Fibroblast of lung (primary cell): ENCODE results near the gene ADGRV1. TPM values are rescaled to one million over a fixed set of nuclear protein-coding genes. Genes with fewer than 3 reads are reported as not detected.

Experiments
- DNase-seq, 2 donors: peaks; one replicate each; pipeline versions ENCODE4 v3.0.0 to v3.0.0-alpha.2; 2010; ENCODE audit warnings: low read depth in 2 of 2
- H2AFZ ChIP-seq: 2 replicates; pipeline ENCODE4 v1.5.1; 2012; ENCODE audit warnings: low read length, control low read depth, inconsistent platforms
- H3K27ac ChIP-seq: 2 replicates; pipeline ENCODE4 v1.5.1; 2011; ENCODE audit warnings: low read length, control low read depth; ENCODE audit not compliant: insufficient read depth
- H3K27me3 ChIP-seq: 2 replicates; pipeline ENCODE4 v1.5.1; 2011; ENCODE audit warnings: mild to moderate bottlenecking, low read length; ENCODE audit not compliant: control insufficient read depth, insufficient read depth
- H3K36me3 ChIP-seq: 2 replicates; pipeline ENCODE4 v1.5.1; 2011; ENCODE audit warnings: low read length; ENCODE audit not compliant: control insufficient read depth, insufficient read depth
- H3K4me1 ChIP-seq: 2 replicates; pipeline ENCODE4 v1.5.1; 2011; ENCODE audit warnings: low read length; ENCODE audit not compliant: control insufficient read depth, insufficient read depth; ENCODE audit errors: extremely low read depth
- H3K4me2 ChIP-seq: 2 replicates; pipeline ENCODE4 v1.5.1; 2011; ENCODE audit warnings: low read length, control low read depth; ENCODE audit not compliant: insufficient read depth; ENCODE audit errors: extremely low read depth
- H3K4me3 ChIP-seq, 4 experiments: fragments of 200-600 bp in 1 of 4; sonication (generic) in 1 of 4; replicated peaks in 1 of 4; 2 replicates each; pipeline ENCODE4 v1.5.1; 2011 to 2016; ENCODE audit warnings: low read length in 4 of 4, low read depth in 3 of 4, mild to moderate bottlenecking in 3 of 4, control low read depth in 2 of 4, inconsistent platforms in 1 of 4, mixed read lengths in 1 of 4; ENCODE audit not compliant: insufficient read depth in 1 of 4; ENCODE audit errors: control extremely low read depth in 1 of 4
- H3K79me2 ChIP-seq: 2 replicates; pipeline ENCODE4 v1.5.1; 2012; ENCODE audit warnings: mild to moderate bottlenecking, low read length, inconsistent platforms; ENCODE audit not compliant: control insufficient read depth, insufficient read depth
- H3K9ac ChIP-seq: 2 replicates; pipeline ENCODE4 v1.5.1; 2011; ENCODE audit warnings: mild to moderate bottlenecking, low read length, control low read depth; ENCODE audit not compliant: insufficient read depth
- H3K9me3 ChIP-seq: 2 replicates; pipeline ENCODE4 v1.5.1; 2012; ENCODE audit warnings: low read depth, low read length; ENCODE audit not compliant: control insufficient read depth, insufficient read depth
- H4K20me1 ChIP-seq: 2 replicates; pipeline ENCODE4 v1.5.1; 2011; ENCODE audit warnings: low read length; ENCODE audit not compliant: control insufficient read depth, insufficient read depth; ENCODE audit errors: extremely low read depth
- EZH2 ChIP-seq: IDR thresholded peaks from 2 replicates; pipeline ENCODE4 v1.5.1; 2012; ENCODE audit warnings: low read length, control low read depth, mild to moderate bottlenecking; ENCODE audit errors: missing control alignments
- polyA plus RNA-seq, 2 donors: library from polyadenylated mRNA; depleted of rRNA in 1 of 2; stranded (reverse) in 1 of 2; unstranded in 1 of 2; fragments of >200 nt; gene quantifications; 2 replicates each; pipeline ENCODE4 v1.2.1, GENCODE V29; 2011 to 2012; ENCODE audit warnings: missing spikeins in 1 of 2
- total RNA-seq: library from RNA; depleted of rRNA; stranded (reverse); fragments of >200 nt; gene quantifications from 2 replicates; pipeline ENCODE4 v1.2.1, GENCODE V29; 2014
- TF ChIP-seq, protein P1 (sequence below), 2 donors: IDR thresholded peaks in 1 of 2; conservative IDR thresholded peaks in 1 of 2; 1 replicate in 1 of 2; 2 replicates in 1 of 2; pipeline ENCODE4 v1.5.1; 2011 to 2012; ENCODE audit warnings: low read length in 2 of 2, control low read depth in 1 of 2, inconsistent platforms in 1 of 2, low read depth in 1 of 2, mild to moderate bottlenecking in 1 of 2

ADGRV1 gene
- total and polyA plus RNA-seq, 2 donors (not counting 1 experiment from before 2014, with no cell fraction given): 0.15 to 0.17 TPM

DNA sequence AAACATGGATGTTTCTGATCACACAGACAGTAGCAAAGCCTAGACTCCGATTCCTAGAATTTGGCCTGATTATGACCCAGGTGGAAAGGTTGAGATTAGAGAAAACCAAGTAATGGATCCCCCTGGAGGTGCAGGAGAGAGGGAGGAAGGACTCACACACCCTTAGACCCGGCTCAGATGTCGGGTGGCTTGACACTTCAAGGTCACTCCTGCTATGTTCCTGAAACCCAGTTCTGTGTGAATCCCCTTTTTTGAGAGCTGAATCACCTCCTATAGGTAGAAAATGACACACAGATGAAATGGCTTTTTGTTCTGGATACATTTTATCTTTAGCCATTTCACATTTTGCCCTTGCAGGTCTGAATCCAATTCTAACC lies 631.7 kb downstream of the ADGRV1 start:
- H2AFZ ChIP-seq: peak overlapping the region; percentile 89
- no peaks in the 10 kb centered on the region for H3K9me3 ChIP-seq
- no peak for DNase-seq
- peak overlapping the region; percentile 65 for H3K27ac ChIP-seq
- H3K4me3 ChIP-seq: peak overlapping the region in 3 of 4 experiments; percentile 4 to 37 (median 6)
- H4K20me1 ChIP-seq: no peaks in the 10 kb centered on the region
- no peak for TF ChIP-seq EZH2
- TF ChIP-seq, protein P1, sequence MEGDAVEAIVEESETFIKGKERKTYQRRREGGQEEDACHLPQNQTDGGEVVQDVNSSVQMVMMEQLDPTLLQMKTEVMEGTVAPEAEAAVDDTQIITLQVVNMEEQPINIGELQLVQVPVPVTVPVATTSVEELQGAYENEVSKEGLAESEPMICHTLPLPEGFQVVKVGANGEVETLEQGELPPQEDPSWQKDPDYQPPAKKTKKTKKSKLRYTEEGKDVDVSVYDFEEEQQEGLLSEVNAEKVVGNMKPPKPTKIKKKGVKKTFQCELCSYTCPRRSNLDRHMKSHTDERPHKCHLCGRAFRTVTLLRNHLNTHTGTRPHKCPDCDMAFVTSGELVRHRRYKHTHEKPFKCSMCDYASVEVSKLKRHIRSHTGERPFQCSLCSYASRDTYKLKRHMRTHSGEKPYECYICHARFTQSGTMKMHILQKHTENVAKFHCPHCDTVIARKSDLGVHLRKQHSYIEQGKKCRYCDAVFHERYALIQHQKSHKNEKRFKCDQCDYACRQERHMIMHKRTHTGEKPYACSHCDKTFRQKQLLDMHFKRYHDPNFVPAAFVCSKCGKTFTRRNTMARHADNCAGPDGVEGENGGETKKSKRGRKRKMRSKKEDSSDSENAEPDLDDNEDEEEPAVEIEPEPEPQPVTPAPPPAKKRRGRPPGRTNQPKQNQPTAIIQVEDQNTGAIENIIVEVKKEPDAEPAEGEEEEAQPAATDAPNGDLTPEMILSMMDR (conservative IDR thresholded peaks at IDR 0.05 in 1 of 2, IDR thresholded peaks at IDR 0.05 in 1 of 2; ENCODE audit: low read depth in 1 of 2, low read length in 2 of 2): no peak
- no peaks in the 10 kb centered on the region for H3K79me2 ChIP-seq
- peaks cover 6% of the 10 kb centered on the region for H3K4me1 ChIP-seq
- H3K4me2 ChIP-seq: peak overlapping the region; percentile 93
- no peaks in the 10 kb centered on the region for H3K27me3 ChIP-seq
- H3K9ac ChIP-seq: peak overlapping the region; percentile 41
- H3K36me3 ChIP-seq: no peaks in the 10 kb centered on the region

DNA sequence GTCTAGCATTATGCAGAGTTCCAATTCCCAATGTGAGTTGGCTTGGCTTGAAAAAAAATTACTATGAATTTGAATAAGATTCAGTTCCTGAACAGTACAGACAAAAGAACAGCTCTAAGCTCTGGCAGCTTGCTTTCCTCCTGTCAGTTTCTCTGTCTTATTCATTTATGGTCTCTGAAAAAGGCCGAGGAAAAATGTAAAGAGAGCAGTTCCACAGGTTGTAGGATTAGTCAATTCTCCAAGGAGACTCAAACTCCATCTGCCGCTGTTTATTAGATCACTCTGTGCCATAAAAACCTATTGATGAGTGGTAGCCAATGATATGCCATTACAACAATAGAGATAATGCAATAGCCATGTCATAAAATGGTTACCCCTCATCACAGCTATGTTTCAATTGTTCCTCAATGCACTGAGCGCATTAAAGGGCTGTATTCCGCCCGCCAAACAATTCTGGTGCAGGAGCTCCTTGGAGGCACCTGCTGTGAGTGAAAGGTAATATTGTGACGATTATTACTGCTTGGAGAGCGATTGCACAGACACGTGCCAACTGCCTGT lies 636.3 kb downstream of the ADGRV1 start:
- Histone ChIP-seq H3K4me2 (no peak overlapping the region), H3K9ac (no peak overlapping the region), H4K20me1 (no peaks in the 10 kb centered on the region), H3K36me3 (no peaks in the 10 kb centered on the region), H3K27ac (no peak overlapping the region), H3K27me3 (no peaks in the 10 kb centered on the region), H3K9me3 (no peaks in the 10 kb centered on the region), H3K4me1 (peaks cover 4% of the 10 kb centered on the region), H3K4me3 (no peak overlapping the region), H3K79me2 (no peaks in the 10 kb centered on the region), H2AFZ (no peak overlapping the region)
- no peak for DNase-seq
- TF ChIP-seq, protein P1 (conservative IDR thresholded peaks at IDR 0.05 in 1 of 2, IDR thresholded peaks at IDR 0.05 in 1 of 2; ENCODE audit: low read depth in 1 of 2, low read length in 2 of 2): no peak
- TF ChIP-seq EZH2: no peak

DNA sequence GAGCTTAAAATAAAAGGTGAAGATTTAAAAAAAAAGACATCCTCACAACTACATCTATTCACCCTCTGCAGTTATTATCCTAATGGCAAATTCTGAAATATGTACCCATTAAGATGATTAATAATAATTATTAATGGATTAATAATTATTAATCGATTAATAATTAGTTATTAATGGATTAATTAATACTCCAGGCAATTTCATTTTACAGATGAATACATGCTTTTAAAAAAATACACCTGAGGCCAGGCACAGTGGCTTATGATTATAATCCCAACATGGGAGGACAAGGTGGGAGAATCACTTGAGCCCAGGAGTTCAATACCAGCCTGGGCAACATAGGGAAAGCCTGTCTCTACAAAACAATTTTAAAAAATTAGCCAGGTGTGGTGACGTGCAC lies 642.1 kb downstream of the ADGRV1 start:
- no peaks in the 10 kb centered on the region for H4K20me1 ChIP-seq
- H3K9ac ChIP-seq: no peak overlapping the region
- no peak for DNase-seq
- no peaks in the 10 kb centered on the region for H3K4me1 ChIP-seq
- no peak overlapping the region for H3K4me3 ChIP-seq
- H3K4me2 ChIP-seq: no peak overlapping the region
- H3K27me3 ChIP-seq: no peaks in the 10 kb centered on the region
- no peak overlapping the region for H2AFZ ChIP-seq
- no peaks in the 10 kb centered on the region for H3K36me3 ChIP-seq
- no peaks in the 10 kb centered on the region for H3K9me3 ChIP-seq
- TF ChIP-seq EZH2: no peak
- TF ChIP-seq, protein P1 (conservative IDR thresholded peaks at IDR 0.05 in 1 of 2, IDR thresholded peaks at IDR 0.05 in 1 of 2; ENCODE audit: low read depth in 1 of 2, low read length in 2 of 2): no peak
- H3K27ac ChIP-seq: no peak overlapping the region
- H3K79me2 ChIP-seq: no peaks in the 10 kb centered on the region
